Right renal pelvis (tissue), 4 donors: ENCODE results near the gene PFKM. TPM values are rescaled to one million over a fixed set of nuclear protein-coding genes. Genes with fewer than 3 reads are reported as not detected.
A peak's percentile ranks its signal among the peaks of the same experiment; 100 is the strongest.

Source experiments
- DNase-seq, 4 donors: peaks; one replicate each; pipeline ENCODE4 v3.0.0-alpha.2; 2013; ENCODE audit warnings: low read depth in 4 of 4, low spot score in 3 of 4, missing footprints in 1 of 4
- polyA plus RNA-seq, 4 donors: library from polyadenylated mRNA; unstranded; fragments of 120-200 nt; gene quantifications; one replicate each; pipeline ENCODE4 v1.2.1, GENCODE V29; 2013; ENCODE audit not compliant: insufficient read length in 4 of 4

Gene PFKM
- 100 to 1,000 TPM in 2 of 4 donors, 10 to 100 TPM in 2; 92.6 to 108 (median 96.8) TPM for polyA plus RNA-seq

- peak; percentile 79 to 88 (median 81) for DNase-seq
Observed at GRCh38 chr12:48119078-48119833, at the start of gene PFKM. PFKM (plus strand) TSS chr12:48119364; CDS start chr12:48122775, 3,411 bp downstream.

GRCh38 chr12:48070033-48070432, 49.1 kb upstream of the PFKM start:
- DNase-seq, result no peak

GRCh38 chr12:48070731-48071130, 48.4 kb upstream of the PFKM start:
- no peak for DNase-seq

DNA sequence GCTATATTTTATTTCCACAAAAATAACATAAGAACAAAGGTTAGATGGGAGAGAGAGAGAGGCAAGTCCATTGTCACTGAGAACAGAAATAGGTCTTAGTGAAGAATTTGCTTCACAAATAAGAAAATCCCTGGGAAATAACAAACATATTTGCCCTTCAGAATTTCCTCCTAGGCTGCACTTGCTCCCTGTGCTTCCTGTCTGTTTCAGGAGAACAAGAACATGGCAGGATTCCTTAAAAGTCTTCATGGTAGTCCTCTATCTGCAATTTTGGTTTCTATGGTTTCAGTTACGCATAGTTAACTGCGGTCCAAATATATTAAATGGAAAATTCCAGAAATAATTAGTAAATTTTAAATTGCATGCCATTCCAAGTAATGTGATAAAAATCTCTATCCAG, 47.4 kb upstream of the PFKM start:
- DNase-seq, result no peak

DNA sequence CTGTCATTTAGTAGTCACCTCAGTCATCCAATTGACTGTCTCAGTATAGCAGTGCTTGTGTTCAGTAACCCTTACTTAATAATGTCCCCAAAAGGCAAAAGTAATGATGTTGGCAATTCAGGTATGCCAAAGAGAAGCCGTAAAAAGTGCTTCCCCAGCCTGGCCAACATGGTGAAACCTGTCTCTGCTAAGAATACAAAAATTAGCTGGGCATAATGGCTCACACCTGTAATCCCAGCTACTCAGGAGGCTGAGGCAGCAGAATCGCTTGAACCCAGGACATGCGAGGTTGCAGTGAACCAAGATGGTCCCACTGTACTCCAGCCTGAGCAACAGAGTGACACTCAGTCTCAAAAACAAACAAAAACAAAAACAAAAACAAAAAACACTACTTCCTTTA, 46.9 kb upstream of the PFKM start:
- DNase-seq, result no peak

- DNase-seq, result no peak
Observed at GRCh38 chr12:48074266-48074665, 44.9 kb upstream of the PFKM start.

- no peak for DNase-seq
Observed at GRCh38 chr12:48075832-48076231, 43.3 kb upstream of the PFKM start.

DNA sequence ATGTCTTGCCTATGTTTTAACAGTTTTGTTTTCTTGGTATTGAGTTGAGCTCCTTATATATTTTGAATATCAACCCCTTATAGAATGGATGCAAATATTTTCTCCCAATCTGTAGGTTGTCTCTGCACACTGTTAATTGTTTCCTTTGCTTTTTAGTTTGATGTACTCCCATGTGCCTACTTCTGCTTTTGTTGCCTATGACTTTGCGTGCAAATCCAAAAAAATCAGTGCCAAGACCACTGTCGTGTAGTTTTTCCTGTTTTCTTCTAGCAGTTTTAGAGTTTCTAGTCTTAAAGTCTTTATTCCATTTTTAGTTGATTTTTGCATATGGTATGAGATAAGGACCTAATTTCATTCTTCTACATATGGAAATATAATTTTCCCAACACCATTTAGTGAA, 42.1 kb upstream of the PFKM start:
- DNase-seq, result no peak

DNA sequence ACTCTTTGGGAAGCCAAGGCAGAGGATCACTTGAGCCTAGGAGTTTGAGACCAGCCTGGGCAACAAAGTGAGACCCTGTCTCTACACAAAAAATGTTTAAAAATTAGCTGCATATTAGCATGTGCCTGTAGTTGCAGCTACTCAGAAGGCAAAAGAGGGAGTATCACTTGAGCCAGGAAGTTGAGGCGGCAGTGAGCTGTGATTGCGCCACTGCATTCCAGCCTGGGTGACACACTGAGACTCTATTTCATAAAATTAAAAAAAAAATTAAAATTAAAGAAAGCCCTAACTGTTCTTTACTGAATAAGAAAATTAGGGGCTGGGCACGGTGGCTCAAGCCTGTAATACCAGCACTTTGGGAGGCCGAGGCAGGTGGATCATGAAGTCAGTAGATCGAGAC, 40.3 kb upstream of the PFKM start:
- DNase-seq, result no peak

DNA sequence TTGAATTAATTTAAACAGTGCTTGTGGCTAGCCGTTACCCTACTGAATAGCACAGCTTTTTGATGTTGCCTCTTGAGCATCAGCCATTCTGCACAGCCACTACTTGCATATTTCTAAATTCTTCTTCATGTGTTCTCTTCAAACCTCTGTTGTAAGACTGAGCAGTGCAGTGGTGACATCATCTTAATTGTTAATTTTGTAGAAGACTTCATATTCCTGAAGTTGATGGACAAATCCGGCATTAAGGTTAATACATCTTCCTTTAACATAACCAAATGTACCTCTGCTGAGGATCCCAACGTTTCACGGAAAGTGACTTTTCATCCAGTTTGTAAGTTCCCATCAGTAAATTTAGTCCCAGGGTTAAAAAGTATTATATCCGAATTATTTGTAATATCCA, 38.9 kb upstream of the PFKM start:
- DNase-seq, result no peak

DNA sequence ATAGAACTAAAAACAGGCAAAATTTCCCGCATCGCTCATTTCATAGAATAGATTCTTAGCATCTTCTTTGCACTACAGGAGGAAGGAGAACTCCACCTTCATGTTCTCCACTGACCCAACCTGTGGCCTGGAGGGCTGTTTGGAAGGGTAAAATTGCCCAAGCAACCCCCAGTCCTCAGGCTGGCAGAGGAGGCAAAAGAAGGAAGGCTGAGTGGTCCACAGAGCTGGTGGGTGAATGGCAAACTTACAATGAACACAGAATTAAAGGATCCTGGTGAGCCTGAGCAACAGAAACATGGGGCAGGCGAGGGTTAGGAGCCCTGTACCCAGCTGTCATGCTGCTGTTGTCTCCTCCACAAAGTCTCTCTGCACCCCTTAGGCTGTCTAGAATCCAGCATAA, 38.3 kb upstream of the PFKM start:
- DNase-seq, result no peak

- no peak for DNase-seq
Observed at GRCh38 chr12:48084066-48084465, 35.1 kb upstream of the PFKM start.

DNA sequence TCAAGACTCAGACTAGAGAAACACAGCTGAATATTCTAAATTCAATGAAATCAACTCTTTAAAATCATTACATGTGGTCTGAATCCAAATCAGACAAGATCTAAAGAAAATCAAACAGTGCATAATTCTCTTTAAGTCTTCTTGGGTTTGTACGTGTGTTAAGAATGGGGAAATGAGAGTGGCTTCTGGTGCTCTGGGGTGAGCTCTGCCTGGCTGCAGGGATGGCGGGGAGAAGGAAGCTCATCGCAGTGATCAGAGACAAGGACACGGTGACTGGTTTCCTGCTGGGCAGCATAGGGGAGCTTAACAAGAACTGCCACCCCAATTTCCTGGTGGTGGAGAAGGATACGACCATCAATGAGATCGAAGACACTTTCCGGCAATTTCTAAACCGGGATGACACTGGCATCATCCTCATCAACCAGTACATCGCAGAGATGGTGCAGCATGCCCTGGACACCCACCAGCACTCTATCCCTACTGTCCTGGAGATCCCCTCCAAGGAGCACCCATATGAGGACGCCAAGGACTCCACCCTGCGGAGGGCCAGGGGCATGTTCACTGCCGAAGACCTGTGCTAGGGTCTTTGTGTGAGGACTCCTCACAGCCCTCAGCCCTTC, 34.2 kb upstream of the PFKM start:
- no peak for DNase-seq

- no peak for DNase-seq
Observed at GRCh38 chr12:48086327-48086726, 32.8 kb upstream of the PFKM start.

DNA sequence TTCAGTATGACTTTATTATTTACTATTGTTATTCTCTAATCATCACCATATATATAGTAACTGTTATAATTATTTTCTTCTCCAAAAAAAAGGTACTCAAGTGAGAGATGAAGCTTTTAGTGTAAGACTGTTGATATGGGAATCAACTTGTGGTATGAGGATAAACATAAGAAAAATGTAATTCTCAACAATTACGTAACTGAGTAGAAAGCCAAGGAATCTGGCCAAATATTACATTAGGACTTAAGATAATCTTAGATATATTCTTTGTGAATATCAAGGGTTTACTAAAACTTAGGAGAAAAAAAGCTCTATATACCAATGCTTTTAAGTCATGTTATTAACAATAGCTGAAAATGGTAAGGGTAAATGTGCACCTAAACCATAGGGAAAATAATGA, 26.6 kb upstream of the PFKM start:
- no peak for DNase-seq

DNA sequence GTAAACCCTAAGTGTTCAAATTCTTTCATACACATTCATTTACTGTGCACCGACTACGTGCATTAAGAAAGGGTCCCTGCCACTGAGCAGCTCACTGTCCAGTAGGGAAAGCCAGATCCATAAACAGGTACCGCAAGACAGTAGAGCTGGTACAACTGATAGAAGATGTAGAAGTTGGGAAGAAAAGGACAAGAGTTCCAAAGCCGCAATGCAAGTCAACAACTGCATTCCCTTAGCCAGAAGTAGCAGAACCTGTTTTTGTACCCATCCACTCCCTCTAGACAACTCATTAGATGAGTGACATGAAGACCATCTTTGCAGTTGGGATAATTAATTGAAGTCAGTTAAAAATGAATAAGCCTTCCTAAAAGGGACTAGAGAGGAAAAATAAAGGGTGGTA, 14.6 kb upstream of the PFKM start:
- DNase-seq, result no peak

DNA sequence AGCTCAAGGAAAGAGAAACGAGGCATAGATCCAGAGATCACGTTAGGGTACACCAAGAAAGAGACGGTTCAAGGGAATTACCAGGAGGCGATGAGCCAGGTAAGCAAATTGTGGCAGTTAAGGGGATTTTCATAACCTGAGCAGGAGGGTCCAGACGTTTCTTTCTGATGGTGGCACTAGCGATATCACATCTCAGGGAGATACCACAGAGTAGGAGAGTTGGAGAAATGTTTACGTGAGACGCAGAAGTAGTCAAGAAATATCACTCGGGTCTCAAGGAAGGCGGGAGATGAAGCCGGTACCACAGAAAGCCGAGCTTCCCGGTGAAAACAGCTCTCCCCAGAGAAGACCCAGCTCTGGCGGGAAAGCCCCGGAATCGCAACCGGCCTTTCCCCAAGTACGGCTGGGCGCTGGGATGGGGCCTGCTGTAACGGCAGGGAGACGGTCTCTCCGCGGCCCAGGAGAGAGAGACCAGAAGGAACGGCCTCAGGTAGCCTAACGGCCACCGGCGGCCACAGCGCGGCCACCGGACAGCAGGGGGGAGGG, 13.8 kb upstream of the PFKM start:
- peak in 1 of 4 donors; percentile 37 for DNase-seq

DNA sequence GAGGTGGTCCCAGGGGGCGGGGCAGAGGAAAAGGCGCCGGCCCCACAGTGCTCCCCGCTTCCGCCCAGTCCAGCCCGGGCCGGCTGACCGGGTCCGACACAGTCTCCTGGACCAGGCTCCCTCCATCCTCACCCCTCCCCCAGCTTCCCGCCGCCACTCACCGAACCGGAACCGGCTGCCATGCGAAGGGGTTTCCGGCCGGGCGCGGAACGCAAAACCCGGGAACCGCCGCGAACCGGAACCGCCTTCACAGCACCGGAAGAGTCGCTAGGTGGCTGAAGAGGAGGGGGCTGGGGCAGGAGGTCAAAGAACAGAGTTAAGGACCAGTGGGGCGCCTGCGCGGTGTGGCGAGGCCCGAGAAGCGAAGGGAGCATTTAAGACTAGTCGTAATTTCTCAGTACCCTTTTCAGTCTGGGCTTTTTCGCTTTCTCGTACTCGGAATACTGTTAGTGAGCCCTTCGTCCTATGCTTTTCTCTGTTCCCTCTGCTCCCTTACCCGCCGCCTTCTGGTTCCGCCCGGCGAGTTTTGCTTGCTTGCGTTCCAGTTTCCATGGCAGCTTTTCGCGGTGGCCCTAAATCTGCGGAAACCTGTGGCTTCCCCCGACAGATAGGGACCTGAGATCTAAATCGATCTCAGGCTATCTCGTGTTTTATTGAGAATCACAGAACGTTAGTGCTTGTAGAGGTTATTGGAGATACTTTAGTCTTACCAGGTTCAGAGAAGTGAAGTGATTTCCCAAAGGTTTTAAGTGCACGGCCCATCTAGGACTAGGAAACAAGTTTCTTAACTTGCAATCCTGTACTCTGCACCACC, 13.1 kb upstream of the PFKM start, which contains the start of gene SENP1:
Gene SENP1 (minus strand): TSS at position 213 of the 814 bp plus-strand sequence. CDS start 4,607 bp downstream, outside the sequence.
- DNase-seq, result peak; percentile 77 to 86 (median 80)

DNA sequence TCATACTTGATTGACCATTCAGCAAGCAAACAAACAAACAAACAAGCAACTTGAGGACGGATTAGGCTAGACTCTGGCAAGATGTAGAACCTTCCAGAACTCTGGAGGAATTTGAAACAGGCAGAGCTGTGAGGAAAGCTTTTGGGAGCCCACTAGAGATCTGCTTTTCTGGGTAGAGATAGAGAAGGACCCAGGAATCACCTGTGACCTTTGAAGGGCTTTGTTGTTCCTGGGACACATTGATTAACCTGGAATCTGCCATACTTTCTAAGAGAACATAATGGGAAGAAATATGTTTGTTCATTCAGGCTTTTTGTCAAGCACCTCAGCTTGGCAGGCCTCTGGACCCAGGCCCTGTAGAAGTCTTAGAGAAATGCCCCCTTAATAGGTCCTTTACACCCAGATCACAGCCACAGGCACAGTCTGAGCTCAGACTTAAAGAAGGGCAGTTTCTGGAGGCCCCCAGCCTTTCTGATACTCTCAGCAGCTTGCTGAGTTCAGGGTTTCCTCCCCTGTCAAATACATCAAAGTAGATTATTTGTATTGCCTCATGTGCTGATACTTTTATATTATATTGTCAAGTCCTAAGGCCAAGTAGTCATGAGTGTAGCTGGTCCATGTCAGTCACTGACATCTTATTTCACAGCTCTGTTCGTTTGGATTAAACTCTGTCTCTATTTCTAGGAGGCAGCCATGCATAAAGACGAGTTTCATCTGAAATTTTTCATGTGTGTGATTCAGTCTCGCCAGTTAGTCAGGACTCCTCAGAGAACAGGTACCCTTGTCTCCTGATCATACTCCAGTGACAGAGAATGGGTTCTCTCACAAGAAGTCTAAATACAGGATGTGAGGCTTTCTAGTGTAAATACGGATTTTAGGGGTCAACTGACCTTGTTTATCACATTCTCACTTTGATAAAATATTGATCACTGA, 12.2 kb upstream of the PFKM start:
- no peak for DNase-seq

- DNase-seq, result no peak
Observed at GRCh38 chr12:48109424-48109823, 9.7 kb upstream of the PFKM start.
